ENCODE results near the gene CCDC196.

Gene CCDC196

GRCh38 chr14:66453469-66453868 lies 32.7 kb upstream of the CCDC196 start:
- ChIA-PET POLR2A (no interaction called here), CTCF (interaction anchor here (0.7 to 1.8 kb wide), 4 partner anchors 11 to 94 kb away, joined by 3 to 6 read pairs (median 4); no protein-coding TSS in a partner anchor)
- no peak for DNase-seq (ENCODE audit: extremely low spot score)
- TF ChIP-seq CTCF (IDR thresholded peaks at IDR 0.05; ENCODE audit: control extremely low read depth, extremely low read depth, low read depth, missing control alignments): no peak

- TF ChIP-seq CTCF (IDR thresholded peaks at IDR 0.05; ENCODE audit: control extremely low read depth, extremely low read depth, low read depth, missing control alignments): no peak
- no peak for DNase-seq (ENCODE audit: extremely low spot score)
- POLR2A ChIA-PET: no interaction called here
- CTCF ChIA-PET: interaction anchor here (1.0 to 2.3 kb wide), 3 partner anchors 15 to 57 kb away, joined by 3 to 7 read pairs (median 3); no protein-coding TSS in a partner anchor
Measured at GRCh38 chr14:66459603-66460002, 26.6 kb upstream of the CCDC196 start.

- no peak for TF ChIP-seq CTCF (IDR thresholded peaks at IDR 0.05; ENCODE audit: control extremely low read depth, extremely low read depth, low read depth, missing control alignments)
- ChIA-PET POLR2A (no interaction called here), CTCF (interaction anchor here (1.1 to 1.2 kb wide), 2 partner anchors 14 to 15 kb away, joined by 3 read pairs; no protein-coding TSS in a partner anchor)
- no peak for DNase-seq (ENCODE audit: extremely low spot score)
Measured at GRCh38 chr14:66464261-66464660, 21.9 kb upstream of the CCDC196 start.

- CTCF ChIA-PET: interaction anchor here (1.0 to 1.5 kb wide), 2 partner anchors 9 to 27 kb away, joined by 3 to 5 read pairs; no protein-coding TSS in a partner anchor
- TF ChIP-seq CTCF (IDR thresholded peaks at IDR 0.05; ENCODE audit: control extremely low read depth, extremely low read depth, low read depth, missing control alignments): no peak
- POLR2A ChIA-PET: no interaction called here
Measured at GRCh38 chr14:66468778-66469367, 17.3 kb upstream of the CCDC196 start.

GRCh38 chr14:66471584-66471983 lies 14.6 kb upstream of the CCDC196 start:
- ChIA-PET POLR2A (no interaction called here), CTCF (interaction anchor here (1.2 kb wide), 1 partner anchor 11 kb away, joined by 5 read pairs; no protein-coding TSS in a partner anchor)
- no peak for DNase-seq (ENCODE audit: extremely low spot score)
- TF ChIP-seq CTCF (IDR thresholded peaks at IDR 0.05; ENCODE audit: control extremely low read depth, extremely low read depth, low read depth, missing control alignments): no peak

More at GRCh38 chr14:66468778-66469367, 17.3 kb upstream of the CCDC196 start:
- no peak for DNase-seq (ENCODE audit: extremely low spot score)

- TF ChIP-seq CTCF (IDR thresholded peaks at IDR 0.05; ENCODE audit: control extremely low read depth, extremely low read depth, low read depth, missing control alignments): no peak
- no peak for DNase-seq (ENCODE audit: extremely low spot score)
- CTCF ChIA-PET: interaction anchor here (1.2 kb wide), 1 partner anchor 10 kb away, joined by 5 read pairs; no protein-coding TSS in a partner anchor
- POLR2A ChIA-PET: no interaction called here
Measured at GRCh38 chr14:66472251-66472650, 13.9 kb upstream of the CCDC196 start.
